Mesenchymal stem cell (in vitro differentiated cells and primary cell): ENCODE measurements around the gene CEP126.
"Not testable (repeated sequence)": the region's sequence is repeated elsewhere in the genome, so short reads cannot be mapped to it uniquely, and the experiment has no call there.

Experiments
- DNase-seq: peaks from one replicate; pipeline ENCODE4 v3.0.0-alpha.2; 2013
- H2AFZ ChIP-seq: one replicate; pipeline ENCODE4 v1.6.1; 2013; ENCODE audit warnings: low read depth, mild to moderate bottlenecking, control low read depth, inconsistent platforms, low read length, moderate library complexity
- H2AK5ac ChIP-seq: 2 replicates; pipeline ENCODE4 v1.6.1; 2013; ENCODE audit warnings: low read length, moderate library complexity, mild to moderate bottlenecking, inconsistent platforms; ENCODE audit not compliant: severe bottlenecking
- H2BK120ac ChIP-seq: one replicate; pipeline ENCODE4 v1.6.1; 2013; ENCODE audit warnings: low read depth, mild to moderate bottlenecking, inconsistent platforms, low read length, moderate library complexity
- H2BK12ac ChIP-seq, 2 experiments: one replicate each; pipeline ENCODE4 v1.6.1; 2013; ENCODE audit warnings: inconsistent platforms in 2 of 2, low read length in 2 of 2, mild to moderate bottlenecking in 2 of 2, moderate library complexity in 2 of 2, control low read depth in 1 of 2
- H2BK15ac ChIP-seq: one replicate; pipeline ENCODE4 v1.6.1; 2013; ENCODE audit warnings: mild to moderate bottlenecking, low read depth, inconsistent platforms; ENCODE audit not compliant: poor library complexity, severe bottlenecking
- H2BK5ac ChIP-seq: 2 replicates; pipeline ENCODE4 v1.6.1; 2013; ENCODE audit warnings: low read depth, mild to moderate bottlenecking, low read length, control low read depth, inconsistent platforms; ENCODE audit not compliant: poor library complexity, severe bottlenecking
- H3K14ac ChIP-seq, 2 experiments: one replicate each; pipeline ENCODE4 v1.6.1; 2013; ENCODE audit warnings: inconsistent platforms in 2 of 2, low read length in 2 of 2, control low read depth in 1 of 2, mild to moderate bottlenecking in 1 of 2, moderate library complexity in 1 of 2
- H3K18ac ChIP-seq, 2 experiments: one replicate each; pipeline ENCODE4 v1.6.1; 2013; ENCODE audit warnings: inconsistent platforms in 2 of 2, low read length in 2 of 2, control low read depth in 1 of 2, low read depth in 1 of 2, mild to moderate bottlenecking in 1 of 2
- H3K23ac ChIP-seq, 2 experiments: one replicate each; pipeline ENCODE4 v1.6.1; 2013; ENCODE audit warnings: inconsistent platforms in 2 of 2, low read length in 2 of 2, mild to moderate bottlenecking in 2 of 2, moderate library complexity in 2 of 2, control low read depth in 1 of 2
- H3K27ac ChIP-seq: 2 replicates; pipeline ENCODE4 v1.5.1; 2013; ENCODE audit warnings: mild to moderate bottlenecking, moderate library complexity, low read length, control low read depth, inconsistent platforms; ENCODE audit not compliant: poor library complexity, severe bottlenecking
- H3K27me3 ChIP-seq, 2 experiments: 2 replicates each; pipeline versions ENCODE4 v1.6.1 to v1.7.0; 2013; ENCODE audit warnings: low read length in 2 of 2, mild to moderate bottlenecking in 2 of 2, moderate library complexity in 2 of 2, control low read depth in 1 of 2, inconsistent platforms in 1 of 2; ENCODE audit not compliant: control insufficient read depth in 1 of 2, insufficient read depth in 1 of 2
- H3K36me3 ChIP-seq, 2 experiments: 2 replicates each; pipeline versions ENCODE4 v1.6.1 to v1.7.0; 2013; ENCODE audit warnings: low read length in 2 of 2, control low read depth in 1 of 2, inconsistent platforms in 1 of 2, low read depth in 1 of 2, mild to moderate bottlenecking in 1 of 2; ENCODE audit not compliant: insufficient read depth in 2 of 2, control insufficient read depth in 1 of 2
- H3K4ac ChIP-seq, 2 experiments: one replicate each; pipeline ENCODE4 v1.6.1; 2013; ENCODE audit warnings: inconsistent platforms in 2 of 2, low read length in 2 of 2, mild to moderate bottlenecking in 2 of 2, moderate library complexity in 2 of 2, control low read depth in 1 of 2, low read depth in 1 of 2
- H3K4me1 ChIP-seq: 2 replicates; pipeline ENCODE4 v1.6.1; 2013; ENCODE audit warnings: low read depth, low read length, control low read depth; ENCODE audit not compliant: control insufficient read depth, insufficient read depth
- H3K4me2 ChIP-seq: 2 replicates; pipeline ENCODE4 v1.6.1; 2013; ENCODE audit warnings: low read length, mild to moderate bottlenecking, inconsistent platforms; ENCODE audit not compliant: poor library complexity, severe bottlenecking
- H3K4me3 ChIP-seq, 2 experiments: 2 replicates each; pipeline versions ENCODE4 v1.5.1 to v1.7.0; 2013; ENCODE audit warnings: low read length in 2 of 2, mild to moderate bottlenecking in 2 of 2, control low read depth in 1 of 2, low read depth in 1 of 2; ENCODE audit not compliant: insufficient read depth in 1 of 2
- H3K79me1 ChIP-seq: replicated peaks from 2 replicates; pipeline ENCODE4 v1.6.1; 2013; ENCODE audit warnings: mild to moderate bottlenecking, control low read depth, low read length, inconsistent platforms; ENCODE audit not compliant: poor library complexity, severe bottlenecking
- H3K9ac ChIP-seq: 2 replicates; pipeline ENCODE4 v1.7.0; 2013; ENCODE audit warnings: mild to moderate bottlenecking, low read length, moderate library complexity
- H3K9me3 ChIP-seq: 2 replicates; pipeline ENCODE4 v1.7.0; 2013; ENCODE audit warnings: mild to moderate bottlenecking, low read length; ENCODE audit not compliant: control insufficient read depth
- H4K8ac ChIP-seq: one replicate; pipeline ENCODE4 v1.6.1; 2013; ENCODE audit warnings: inconsistent platforms, mild to moderate bottlenecking, low read length, moderate library complexity
- H4K91ac ChIP-seq: one replicate; pipeline ENCODE4 v1.6.1; 2013; ENCODE audit warnings: mild to moderate bottlenecking, low read length, inconsistent platforms
- WGBS: methylation state at CpG from one replicate; pipeline ENCODE4 v1.1.7; 2013; ENCODE audit warnings: mixed read lengths; 5-methylcytosine and 5-hydroxymethylcytosine counted together

CEP126 gene

GRCh38 chr11:101975734-101976133 is 60.9 kb downstream of the CEP126 start:
- no peak overlapping the region for H3K4me3 ChIP-seq
- H4K8ac ChIP-seq = no peak overlapping the region
- no peak overlapping the region for H2BK15ac ChIP-seq
- H3K4me1 ChIP-seq = no peaks in the 10 kb centered on the region
- no peak overlapping the region for H2BK5ac ChIP-seq
- H3K14ac ChIP-seq = no peak overlapping the region
- H2AK5ac ChIP-seq = no peak overlapping the region
- H3K23ac ChIP-seq = no peak overlapping the region
- no peak overlapping the region for H3K18ac ChIP-seq
- no peak overlapping the region for H3K4me2 ChIP-seq
- no peak overlapping the region for H2BK120ac ChIP-seq
- no peak overlapping the region for H3K4ac ChIP-seq
- no peaks in the 10 kb centered on the region for H3K79me1 ChIP-seq
- WGBS = no CpG with 5 or more reads among the region's 2 CpGs
- no peaks in the 10 kb centered on the region for H3K36me3 ChIP-seq
- no peak overlapping the region for H3K9ac ChIP-seq
- no peak overlapping the region for H2AFZ ChIP-seq
- H3K27me3 ChIP-seq = no peaks in the 10 kb centered on the region
- no peak overlapping the region for H2BK12ac ChIP-seq
- no peak overlapping the region for H3K27ac ChIP-seq
- no peak for DNase-seq
- H3K9me3 ChIP-seq = no peaks in the 10 kb centered on the region
- no peak overlapping the region for H4K91ac ChIP-seq

- Histone ChIP-seq H3K27me3 (no peaks in the 10 kb centered on the region), H3K23ac (no peak overlapping the region), H3K18ac (no peak overlapping the region), H3K27ac (no peak overlapping the region), H3K36me3 (peaks cover 0 to 20% of the 10 kb centered on the region in 2 experiments), H2BK15ac (no peak overlapping the region), H3K9me3 (no peaks in the 10 kb centered on the region), H3K4me3 (no peak overlapping the region), H4K8ac (no peak overlapping the region), H3K14ac (no peak overlapping the region), H2AFZ (no peak overlapping the region), H3K9ac (no peak overlapping the region), H3K4me1 (no peaks in the 10 kb centered on the region), H3K4ac (no peak overlapping the region), H2BK12ac (no peak overlapping the region), H4K91ac (no peak overlapping the region), H2BK5ac (no peak overlapping the region), H2AK5ac (no peak overlapping the region), H2BK120ac (no peak overlapping the region), H3K4me2 (no peak overlapping the region), H3K79me1 (no peaks in the 10 kb centered on the region)
- no peak for DNase-seq
- no CpG with 5 or more reads among the region's 2 CpGs for WGBS
Observed at GRCh38 chr11:101987370-101987769, 72.6 kb downstream of the CEP126 start.

GRCh38 chr11:101993172-101993571 is 78.4 kb downstream of the CEP126 start:
- Histone ChIP-seq H4K8ac (no peak overlapping the region), H3K27ac (no peak overlapping the region), H4K91ac (no peak overlapping the region), H3K36me3 (peaks cover 0 to 21% of the 10 kb centered on the region in 2 experiments), H3K27me3 (no peaks in the 10 kb centered on the region), H3K18ac (no peak overlapping the region), H3K23ac (no peak overlapping the region), H3K9ac (no peak overlapping the region), H3K4ac (no peak overlapping the region), H2AFZ (no peak overlapping the region), H3K4me3 (no peak overlapping the region), H2BK12ac (no peak overlapping the region), H2AK5ac (no peak overlapping the region), H2BK15ac (no peak overlapping the region), H3K14ac (no peak overlapping the region), H2BK5ac (no peak overlapping the region), H2BK120ac (no peak overlapping the region), H3K4me2 (no peak overlapping the region), H3K4me1 (peaks cover 2% of the 10 kb centered on the region), H3K79me1 (no peaks in the 10 kb centered on the region), H3K9me3 (no peaks in the 10 kb centered on the region)
- DNase-seq = no peak
- WGBS = 100% methylated on average over 2 of the region's 4 CpGs

- H3K9ac ChIP-seq, H3K27me3 ChIP-seq, H4K91ac ChIP-seq, H3K14ac ChIP-seq, DNase-seq, H2AK5ac ChIP-seq, H3K18ac ChIP-seq, H2BK15ac ChIP-seq, H2AFZ ChIP-seq, H2BK5ac ChIP-seq, H3K4me2 ChIP-seq, H2BK12ac ChIP-seq, H3K79me1 ChIP-seq, H3K27ac ChIP-seq, H3K4me1 ChIP-seq, H4K8ac ChIP-seq, H3K9me3 ChIP-seq, H3K23ac ChIP-seq, H3K4ac ChIP-seq, H3K4me3 ChIP-seq, H2BK120ac ChIP-seq: not testable (repeated sequence)
- 95% methylated on average over 2 of the region's 2 CpGs for WGBS
- H3K36me3 ChIP-seq = peaks cover 0 to 21% of the 10 kb centered on the region in 2 experiments
Observed at GRCh38 chr11:101994052-101994469, 79.3 kb downstream of the CEP126 start.
